Heart left ventricle (tissue), 13 donors: ENCODE data around the gene HSPB7.

Experiments used
- CTCF ChIP-seq, 12 donors: fragments of 200-600 bp; sonication (generic) in 4 of 12; IDR thresholded peaks; one replicate each; pipeline versions ENCODE4 v1.5.0 to v1.8.0; 2018 to 2022; ENCODE audit warnings: antibody characterized with exemption in 12 of 12, mild to moderate bottlenecking in 5 of 12
- POLR2A ChIP-seq, 2 donors: fragments of 450-650 bp; IDR thresholded peaks; one replicate each; pipeline ENCODE4 v1.6.1; 2017; ENCODE audit warnings: antibody characterized with exemption in 2 of 2, mild to moderate bottlenecking in 2 of 2, moderate library complexity in 2 of 2
- donor health status: ischemic (EF 13 %, LVEDD 7.1; RV severe dilation, severe dysfunction).
- donor health status: DM: no; HTN: yes; CAD: no.
- donor health status: DM: no; HTN: no; CAD: no.
- donor health status: ischemic (EF 25% LVEDD 6.9; RV normal size, moderate dysfunction).
- donor health status: ischemic (EF 25% LVEDD 5.7; RV mildly dilated, moderate dysfunction).
- donor health status: ischemic (EF 35%, LVEDD 5.7; RV mildly dilated, moderate dysfunction).
- donor health status: nonischemic (EF 11% LVEDD 7.7; RV severe dilation, severe dysfunction).
- donor health status: DM: yes; HTN: yes; CAD: no.
- donor health status: PGD.
- donor health status: ischemic (EF 29% LVEDD 5.4; RV normal size, mild dysfunction).
- donor health status: nonischemic (EF 23%, LVEDD 6.1; RV moderate dilation, normal function).

- TF ChIP-seq CTCF (IDR thresholded peaks at IDR 0.05) (no peak), POLR2A (IDR thresholded peaks at IDR 0.05) (no peak)
Measured at GRCh38 chr1:16011936-16012589, 5.8 kb downstream of the HSPB7 start.
